NT2/D1 (cell line): ENCODE results near the gene PTPN9.
"Not testable (repeated sequence)": the region's sequence is repeated elsewhere in the genome, so short reads cannot be mapped to it uniquely, and the experiment has no call there.

Experiments used
- DNase-seq: peaks from one replicate; pipeline ENCODE4 v3.0.0-alpha.2; 2011; ENCODE audit warnings: low read depth, low spot score
- H3K27me3 ChIP-seq: 2 replicates; pipeline ENCODE4 v1.6.0; 2011; ENCODE audit warnings: mild to moderate bottlenecking; ENCODE audit not compliant: insufficient read length, insufficient read depth
- H3K36me3 ChIP-seq: 2 replicates; pipeline ENCODE4 v1.6.1; 2011; ENCODE audit warnings: mild to moderate bottlenecking, low read length, mixed read lengths; ENCODE audit not compliant: insufficient read depth, insufficient read length
- H3K4me1 ChIP-seq: 2 replicates; pipeline ENCODE4 v1.5.1; 2011; ENCODE audit not compliant: insufficient read depth, insufficient read length
- H3K4me3 ChIP-seq: 2 replicates; pipeline ENCODE4 v1.5.1; 2011; ENCODE audit warnings: low read depth; ENCODE audit not compliant: insufficient read length
- H3K9ac ChIP-seq: 2 replicates; pipeline ENCODE4 v1.6.0; 2011; ENCODE audit warnings: low read depth; ENCODE audit not compliant: insufficient read length
- H3K9me3 ChIP-seq: 2 replicates; pipeline ENCODE4 v1.5.1; 2011; ENCODE audit warnings: mild to moderate bottlenecking, low read length; ENCODE audit not compliant: insufficient read depth
- SUZ12 ChIP-seq: IDR thresholded peaks from 2 replicates; pipeline ENCODE4 v1.6.1; 2011; ENCODE audit not compliant: insufficient read length, insufficient read depth; ENCODE audit errors: extremely low read depth
- YY1 ChIP-seq: IDR thresholded peaks from 2 replicates; pipeline ENCODE4 v1.6.1; 2011; ENCODE audit not compliant: insufficient read length, insufficient read depth
- ZNF274 ChIP-seq: IDR thresholded peaks from 2 replicates; pipeline ENCODE4 v1.6.1; 2011; ENCODE audit warnings: mild to moderate bottlenecking, low read depth, low read length

PTPN9 gene

GRCh38 chr15:75479670-75480069, 99.4 kb downstream of the PTPN9 start:
- Histone ChIP-seq H3K9me3 (peaks cover 20% of the 10 kb centered on the region), H3K27me3 (no peaks in the 10 kb centered on the region), H3K9ac (no peak overlapping the region), H3K36me3 (peaks cover 56% of the 10 kb centered on the region), H3K4me1 (no peaks in the 10 kb centered on the region), H3K4me3 (no peak overlapping the region)
- TF ChIP-seq YY1 (no peak), ZNF274 (no peak), SUZ12 (no peak)
- DNase-seq = no peak

- not testable (repeated sequence) for H3K9me3 ChIP-seq, H3K9ac ChIP-seq, H3K4me3 ChIP-seq, H3K27me3 ChIP-seq, H3K4me1 ChIP-seq, DNase-seq
- peaks cover 58% of the 10 kb centered on the region for H3K36me3 ChIP-seq
These were observed 102.0 kb downstream of the PTPN9 start for GRCh38 chr15:75477094-75477493.

DNA sequence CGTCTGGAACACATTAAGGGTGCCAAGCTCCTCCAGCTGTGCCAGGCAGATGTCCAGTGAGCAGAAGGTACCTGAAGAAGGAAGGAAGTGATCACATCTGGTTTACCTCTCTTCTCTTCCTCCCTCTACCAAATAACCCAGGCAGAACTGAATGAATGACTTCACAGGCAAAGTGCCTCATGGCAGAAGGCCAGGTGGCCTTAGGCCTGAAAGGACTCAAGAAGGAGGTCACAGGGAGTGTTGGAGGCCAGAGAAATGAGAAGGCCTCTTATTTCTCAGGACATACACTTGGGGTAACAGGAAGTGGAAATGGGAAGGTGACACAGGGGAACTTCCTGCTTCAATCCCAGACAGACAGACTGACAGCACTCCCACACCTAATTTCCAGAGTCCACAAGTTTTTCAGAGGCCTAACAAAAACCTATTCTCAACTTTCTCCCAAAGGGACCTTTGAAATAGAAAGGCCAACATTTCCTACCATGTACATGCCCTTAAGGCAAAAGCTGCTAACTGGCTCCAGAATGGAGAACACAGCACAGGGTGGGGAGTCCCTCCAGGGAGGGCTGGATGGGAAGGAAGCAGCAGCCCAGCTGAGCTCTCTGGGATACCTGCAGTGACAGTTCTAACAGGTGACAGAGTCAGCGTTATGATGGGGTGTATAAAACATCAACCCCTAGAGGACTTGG, 110.1 kb downstream of the PTPN9 start:
- Histone ChIP-seq H3K4me1 (peaks cover 2% of the 10 kb centered on the region), H3K36me3 (peaks cover 79% of the 10 kb centered on the region), H3K27me3 (no peaks in the 10 kb centered on the region), H3K9ac (no peak overlapping the region), H3K4me3 (no peak overlapping the region), H3K9me3 (no peaks in the 10 kb centered on the region)
- TF ChIP-seq ZNF274 (no peak), YY1 (no peak), SUZ12 (no peak)
- no peak for DNase-seq

- no peak for DNase-seq
- Histone ChIP-seq H3K9me3 (no peaks in the 10 kb centered on the region), H3K27me3 (no peaks in the 10 kb centered on the region), H3K36me3 (peaks cover 9% of the 10 kb centered on the region), H3K4me3 (no peak overlapping the region), H3K4me1 (peaks cover 15% of the 10 kb centered on the region), H3K9ac (no peak overlapping the region)
- TF ChIP-seq YY1 = no peak
- no peak for TF ChIP-seq SUZ12
- TF ChIP-seq ZNF274 = no peak
These were observed 118.5 kb downstream of the PTPN9 start for GRCh38 chr15:75460646-75461045.

- TF ChIP-seq SUZ12 (no peak), ZNF274 (no peak), YY1 (no peak)
- no peak overlapping the region for H3K4me3 ChIP-seq
- H3K4me1 ChIP-seq = peaks cover 15% of the 10 kb centered on the region
- H3K27me3 ChIP-seq = no peaks in the 10 kb centered on the region
- no peak for DNase-seq
- H3K9ac ChIP-seq = peak overlapping the region; percentile 5
- peaks cover 3% of the 10 kb centered on the region for H3K36me3 ChIP-seq
- no peaks in the 10 kb centered on the region for H3K9me3 ChIP-seq
These were observed 119.5 kb downstream of the PTPN9 start for GRCh38 chr15:75459581-75459980.

DNA sequence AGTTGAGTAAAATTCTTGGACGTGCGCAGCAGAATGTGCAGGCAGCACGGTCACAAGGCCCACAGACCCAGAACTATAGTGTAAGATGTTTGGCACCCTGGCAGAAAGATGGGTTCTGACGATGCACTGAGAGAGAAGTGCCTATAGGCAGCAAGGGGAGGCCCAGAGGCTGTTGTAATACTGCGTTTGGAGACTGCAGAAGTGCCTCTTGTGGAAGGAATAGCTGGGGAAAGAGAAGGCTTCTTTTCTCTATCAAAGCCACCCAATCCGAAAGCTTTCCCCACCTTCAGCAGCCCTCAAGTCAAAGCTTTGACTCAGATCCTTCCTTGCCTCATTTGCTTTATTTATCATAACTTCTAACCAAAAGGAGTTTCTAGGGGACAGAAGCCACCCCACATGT, 122.4 kb downstream of the PTPN9 start:
- H3K27me3 ChIP-seq = no peaks in the 10 kb centered on the region
- no peak for DNase-seq
- H3K9ac ChIP-seq = peak overlapping the region; percentile 96
- TF ChIP-seq SUZ12 = no peak
- TF ChIP-seq ZNF274 = no peak
- no peak for TF ChIP-seq YY1
- H3K4me3 ChIP-seq = no peak overlapping the region
- H3K9me3 ChIP-seq = no peaks in the 10 kb centered on the region
- no peaks in the 10 kb centered on the region for H3K36me3 ChIP-seq
- peaks cover 13% of the 10 kb centered on the region for H3K4me1 ChIP-seq

GRCh38 chr15:75455982-75456531, 123.1 kb downstream of the PTPN9 start:
- no peak for DNase-seq
- Histone ChIP-seq H3K27me3 (no peaks in the 10 kb centered on the region), H3K4me3 (peak overlapping the region; percentile 96), H3K9ac (peak overlapping the region; percentile 96), H3K4me1 (peaks cover 13% of the 10 kb centered on the region), H3K36me3 (no peaks in the 10 kb centered on the region), H3K9me3 (no peaks in the 10 kb centered on the region)
- TF ChIP-seq ZNF274 (no peak), SUZ12 (no peak), YY1 (no peak)
